GM12872 (cell line): Measurements from ENCODE around the gene SWSAP1.

Experiments
- CTCF ChIP-seq: IDR thresholded peaks from 3 replicates; pipeline ENCODE4 v1.5.1; 2011; ENCODE audit warnings: low read depth, mild to moderate bottlenecking, low read length, moderate library complexity; ENCODE audit not compliant: insufficient read depth

Gene SWSAP1

GRCh38 chr19:11370744-11371143 is 3.7 kb upstream of the SWSAP1 start:
- TF ChIP-seq CTCF, result no peak

GRCh38 chr19:11373166-11373884 is 1.1 kb upstream of the SWSAP1 start:
- no peak for TF ChIP-seq CTCF

- no peak for TF ChIP-seq CTCF
Measured at GRCh38 chr19:11373885-11374432, 507 bp upstream of the SWSAP1 start.

- no peak for TF ChIP-seq CTCF
Measured at GRCh38 chr19:11375143-11375948, 880 bp downstream of the SWSAP1 start.

GRCh38 chr19:11377237-11377636 is 2.8 kb downstream of the SWSAP1 start:
- TF ChIP-seq CTCF, result no peak

GRCh38 chr19:11377756-11378155 is 3.3 kb downstream of the SWSAP1 start:
- TF ChIP-seq CTCF, result no peak
